ENCODE results near the gene APOBR. TPM values are rescaled to one million over a fixed set of nuclear protein-coding genes. Genes with fewer than 3 reads are reported as not detected.
"Not testable (repeated sequence)": the region's sequence is repeated elsewhere in the genome, so short reads cannot be mapped to it uniquely, and the experiment has no call there.

The APOBR gene
- total and polyA plus RNA-seq, 2 donors (not counting 3 experiments of a cell fraction or from before 2014, with no cell fraction given) = not detected

GRCh38 chr16:28499854-28500253 lies 5.4 kb downstream of the APOBR start:
- dilution Hi-C loops (cut with MboI; ENCODE audit: extremely low pct_ligation_motif_present, low sequenced_read_pairs) = no loop called here
- Histone ChIP-seq H3K79me2 (ENCODE audit: control insufficient read depth, insufficient read depth, low read length) (no peaks in the 10 kb centered on the region), H3K4me1 (ENCODE audit: control insufficient read depth, extremely low read depth, insufficient read depth, low read length) (no peaks in the 10 kb centered on the region), H3K36me3 (ENCODE audit: control insufficient read depth in 2 of 2, extremely low read depth in 1 of 2, insufficient read depth in 2 of 2, low read length in 2 of 2) (no peaks in the 10 kb centered on the region), H3K27me3 (ENCODE audit: control insufficient read depth in 2 of 2, insufficient read depth in 2 of 2, low read length in 2 of 2) (no peaks in the 10 kb centered on the region), H3K27ac (ENCODE audit: insufficient read depth, low read depth, low read length) (no peak overlapping the region), H3K9me1 (replicated peaks; ENCODE audit: control insufficient read depth, extremely low read depth, insufficient read depth, low read length) (no peaks in the 10 kb centered on the region), H4K20me1 (replicated peaks; ENCODE audit: control insufficient read depth, extremely low read depth, insufficient read depth, low read length) (no peaks in the 10 kb centered on the region), H3K4me3 (replicated peaks in 1 of 3; ENCODE audit: insufficient read depth in 1 of 3, low read depth in 1 of 3, low read length in 3 of 3) (no peak overlapping the region), H3K9ac (replicated peaks; ENCODE audit: extremely low read depth, insufficient read depth, low read length) (no peak overlapping the region), H3K4me2 (ENCODE audit: insufficient read depth, low read length) (no peak overlapping the region), H2AFZ (ENCODE audit: low read depth, low read length) (no peak overlapping the region), H3K9me3 (replicated peaks; ENCODE audit: control insufficient read depth, insufficient read depth, low read length) (no peaks in the 10 kb centered on the region)
- DNase-seq (ENCODE audit: low read depth, low spot score) (no peak), FAIRE-seq (no peak)
- intact Hi-C loops (cut with micrococcal nuclease) = no loop called here
- no peak for TF ChIP-seq GATA2 (IDR thresholded peaks at IDR 0.05; ENCODE audit: insufficient read depth, insufficient read length, low read depth, low read length)
- no peak for TF ChIP-seq CTCF (IDR thresholded peaks at IDR 0.05; ENCODE audit: extremely low read depth in 1 of 2, insufficient read depth in 1 of 2, low read depth in 1 of 2, low read length in 2 of 2)
- TF ChIP-seq EZH2 (IDR thresholded peaks at IDR 0.05; ENCODE audit: borderline replicate concordance, low read depth, low read length, severe bottlenecking) = no peak
- TF ChIP-seq JUN (IDR thresholded peaks at IDR 0.05; ENCODE audit: borderline replicate concordance, insufficient read depth, insufficient read length, low read depth) = no peak
- TF ChIP-seq FOS (IDR thresholded peaks at IDR 0.05; ENCODE audit: borderline replicate concordance, insufficient read depth, low read length) = no peak
- TF ChIP-seq POLR2AphosphoS5 (IDR thresholded peaks at IDR 0.05; ENCODE audit: insufficient read depth, low read depth, low read length) = no peak
- TF ChIP-seq MYC (IDR thresholded peaks at IDR 0.05; ENCODE audit: low read depth, low read length) = no peak
- TF ChIP-seq POLR2A (IDR thresholded peaks at IDR 0.05; ENCODE audit: low read depth, low read length) = no peak
- TF ChIP-seq MAX (IDR thresholded peaks at IDR 0.05; ENCODE audit: insufficient read depth, insufficient read length) = no peak
- CTCF ChIA-PET = no interaction called here
- no TSS peak for BruUV-seq (replicated peaks)
- POLR2A ChIA-PET = no interaction called here

GRCh38 chr16:28500476-28501180 lies 6.2 kb downstream of the APOBR start:
- intact Hi-C loops (cut with micrococcal nuclease); FAIRE-seq: not testable (repeated sequence)
- CTCF ChIA-PET = interaction anchor here (0.6 kb wide), 1 partner anchor 1216 kb away, joined by 3 read pairs; no protein-coding TSS in a partner anchor

More at GRCh38 chr16:28500476-28501180, 6.2 kb downstream of the APOBR start:
- H3K27me3 ChIP-seq (ENCODE audit: control insufficient read depth in 2 of 2, insufficient read depth in 2 of 2, low read length in 2 of 2); H3K27ac ChIP-seq (ENCODE audit: insufficient read depth, low read depth, low read length); H4K20me1 ChIP-seq (replicated peaks; ENCODE audit: control insufficient read depth, extremely low read depth, insufficient read depth, low read length); POLR2A ChIA-PET; H3K4me2 ChIP-seq (ENCODE audit: insufficient read depth, low read length); H3K36me3 ChIP-seq (ENCODE audit: control insufficient read depth in 2 of 2, extremely low read depth in 1 of 2, insufficient read depth in 2 of 2, low read length in 2 of 2); H3K4me1 ChIP-seq (ENCODE audit: control insufficient read depth, extremely low read depth, insufficient read depth, low read length); H3K9me3 ChIP-seq (replicated peaks; ENCODE audit: control insufficient read depth, insufficient read depth, low read length); H3K4me3 ChIP-seq (replicated peaks in 1 of 3; ENCODE audit: insufficient read depth in 1 of 3, low read depth in 1 of 3, low read length in 3 of 3); DNase-seq (ENCODE audit: low read depth, low spot score); H3K9me1 ChIP-seq (replicated peaks; ENCODE audit: control insufficient read depth, extremely low read depth, insufficient read depth, low read length); BruUV-seq (replicated peaks); dilution Hi-C loops (cut with MboI; ENCODE audit: extremely low pct_ligation_motif_present, low sequenced_read_pairs); H2AFZ ChIP-seq (ENCODE audit: low read depth, low read length); H3K9ac ChIP-seq (replicated peaks; ENCODE audit: extremely low read depth, insufficient read depth, low read length); H3K79me2 ChIP-seq (ENCODE audit: control insufficient read depth, insufficient read depth, low read length): not testable (repeated sequence)

Data from endothelial cell of umbilical vein (primary cell).